OCI-LY7 (cell line): ENCODE results near the gene RBM33. TPM values are rescaled to one million over a fixed set of nuclear protein-coding genes. Genes with fewer than 3 reads are reported as not detected.

ENCODE experiments used
- BruUV-seq: library from RNA; stranded (reverse); fragments of 400-500 nt; replicated peaks from 2 replicates; lab custom pipeline; 2021; lab: Mats Ljungman, UMichigan
- CTCF ChIA-PET: fragments of 300-600 bp; sonication (Branson Sonifier 250); formaldehyde crosslinking; loops from one replicate; lab custom pipeline; 2022; ENCODE audit warnings: antibody characterized with exemption; ENCODE audit not compliant: unreplicated experiment; lab: Charles Lee
- POLR2A ChIA-PET: fragments of 300-600 bp; sonication (Branson Sonifier 250); formaldehyde crosslinking; loops from one replicate; lab custom pipeline; 2022; ENCODE audit warnings: antibody characterized with exemption; lab: Charles Lee
- DNase-seq: peaks from one replicate; pipeline ENCODE4 v3.0.0-alpha.2; 2015; ENCODE audit warnings: low spot score
- H2AFZ ChIP-seq: fragments of 200-600 bp; sonication (generic), shearing (Covaris generic); 2 replicates; pipeline ENCODE4 v1.6.1; 2014; ENCODE audit warnings: mild to moderate bottlenecking, antibody characterized with exemption, low read length, moderate library complexity
- H3K27ac ChIP-seq: fragments of 200-600 bp; sonication (generic); 2 replicates; pipeline ENCODE4 v1.5.1; 2014; ENCODE audit warnings: mixed run types, low read depth, mild to moderate bottlenecking, moderate library complexity, low read length, inconsistent platforms; ENCODE audit not compliant: poor library complexity, severe bottlenecking
- H3K36me3 ChIP-seq: fragments of 200-600 bp; sonication (generic); 2 replicates; pipeline ENCODE4 v1.6.1; 2014; ENCODE audit warnings: mild to moderate bottlenecking, antibody characterized with exemption, low read length, moderate library complexity, mixed read lengths; ENCODE audit not compliant: insufficient read depth
- H3K4me1 ChIP-seq: fragments of 200-600 bp; sonication (generic); 2 replicates; pipeline ENCODE4 v1.5.1; 2014; ENCODE audit warnings: mild to moderate bottlenecking, low read length; ENCODE audit not compliant: insufficient read depth, poor library complexity, severe bottlenecking
- H3K4me2 ChIP-seq: fragments of 200-600 bp; sonication (generic); 2 replicates; pipeline ENCODE4 v1.6.1; 2014; ENCODE audit warnings: mild to moderate bottlenecking, low read length
- H3K4me3 ChIP-seq: fragments of 200-600 bp; sonication (generic); 2 replicates; pipeline ENCODE4 v1.5.1; 2014; ENCODE audit warnings: mild to moderate bottlenecking, low read depth, low read length; ENCODE audit not compliant: poor library complexity, severe bottlenecking
- H3K79me2 ChIP-seq: fragments of 200-600 bp; sonication (generic); 2 replicates; pipeline ENCODE4 v1.6.1; 2016; ENCODE audit warnings: low read depth, mild to moderate bottlenecking, low read length, moderate library complexity, mixed read lengths; ENCODE audit not compliant: insufficient read depth
- H3K9me2 ChIP-seq: fragments of 200-600 bp; sonication (generic); 2 replicates; pipeline ENCODE4 v1.6.1; 2016; ENCODE audit warnings: mild to moderate bottlenecking, low read length, mixed read lengths; ENCODE audit not compliant: insufficient read depth
- H3K9me3 ChIP-seq: fragments of 200-600 bp; sonication (generic); 2 replicates; pipeline ENCODE4 v1.6.1; 2014; ENCODE audit warnings: mild to moderate bottlenecking, mixed run types, low read length, mixed read lengths
- H4K20me1 ChIP-seq: fragments of 200-600 bp; sonication (generic); 2 replicates; pipeline ENCODE4 v1.6.1; 2014; ENCODE audit warnings: mild to moderate bottlenecking, antibody characterized with exemption, low read length, moderate library complexity, mixed read lengths; ENCODE audit not compliant: insufficient read depth
- EZH2phosphoT487 ChIP-seq: fragments of 200-600 bp; sonication (generic); IDR thresholded peaks from 2 replicates; pipeline ENCODE4 v1.6.1; 2018; ENCODE audit warnings: low read depth, borderline replicate concordance, mild to moderate bottlenecking, mixed run types, antibody characterized with exemption, low read length, moderate library complexity, mixed read lengths
- intact Hi-C: fragments of 100-400 bp; cut with micrococcal nuclease; formaldehyde crosslinking; loops from one replicate; pipeline ENCODE4 v1.10.0; 2022; ENCODE audit not compliant: unreplicated experiment
- total RNA-seq, 2 experiments: library from RNA; depleted of rRNA in 1 of 2; stranded (reverse); fragments of >200 nt in 1 of 2; shearing (Covaris generic) in 1 of 2; gene quantifications; 2 replicates each; pipeline ENCODE4 v1.2.3, GENCODE V29; 2014 to 2022
- TF ChIP-seq, protein P1 (sequence below): fragments of 200-600 bp; sonication (generic); conservative IDR thresholded peaks from 2 replicates; pipeline ENCODE4 v1.5.1; 2014; ENCODE audit warnings: mild to moderate bottlenecking, antibody characterized with exemption, low read length, moderate library complexity, mixed read lengths

Gene RBM33
- total RNA-seq, 2 experiments from 2014 or later = 67.6 to 127 TPM

GRCh38 chr7:155813546-155814315 is 169.3 kb downstream of the RBM33 start:
- intact Hi-C loops = no loop called here
- no peaks in the 10 kb centered on the region for H3K9me3 ChIP-seq
- no peaks in the 10 kb centered on the region for H3K79me2 ChIP-seq
- TF ChIP-seq, protein P1, sequence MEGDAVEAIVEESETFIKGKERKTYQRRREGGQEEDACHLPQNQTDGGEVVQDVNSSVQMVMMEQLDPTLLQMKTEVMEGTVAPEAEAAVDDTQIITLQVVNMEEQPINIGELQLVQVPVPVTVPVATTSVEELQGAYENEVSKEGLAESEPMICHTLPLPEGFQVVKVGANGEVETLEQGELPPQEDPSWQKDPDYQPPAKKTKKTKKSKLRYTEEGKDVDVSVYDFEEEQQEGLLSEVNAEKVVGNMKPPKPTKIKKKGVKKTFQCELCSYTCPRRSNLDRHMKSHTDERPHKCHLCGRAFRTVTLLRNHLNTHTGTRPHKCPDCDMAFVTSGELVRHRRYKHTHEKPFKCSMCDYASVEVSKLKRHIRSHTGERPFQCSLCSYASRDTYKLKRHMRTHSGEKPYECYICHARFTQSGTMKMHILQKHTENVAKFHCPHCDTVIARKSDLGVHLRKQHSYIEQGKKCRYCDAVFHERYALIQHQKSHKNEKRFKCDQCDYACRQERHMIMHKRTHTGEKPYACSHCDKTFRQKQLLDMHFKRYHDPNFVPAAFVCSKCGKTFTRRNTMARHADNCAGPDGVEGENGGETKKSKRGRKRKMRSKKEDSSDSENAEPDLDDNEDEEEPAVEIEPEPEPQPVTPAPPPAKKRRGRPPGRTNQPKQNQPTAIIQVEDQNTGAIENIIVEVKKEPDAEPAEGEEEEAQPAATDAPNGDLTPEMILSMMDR = no peak
- TF ChIP-seq EZH2phosphoT487 = no peak
- no peak overlapping the region for H3K27ac ChIP-seq
- POLR2A ChIA-PET = interaction anchor here (0.6 kb wide), 2 partner anchors 256 to 1312 kb away, joined by 3 to 4 read pairs; no protein-coding TSS in a partner anchor
- no TSS peak for BruUV-seq
- DNase-seq = no peak
- H3K4me2 ChIP-seq = no peak overlapping the region
- no peaks in the 10 kb centered on the region for H3K36me3 ChIP-seq
- H3K4me3 ChIP-seq = no peak overlapping the region
- no peaks in the 10 kb centered on the region for H3K9me2 ChIP-seq
- H2AFZ ChIP-seq = no peak overlapping the region
- H4K20me1 ChIP-seq = no peaks in the 10 kb centered on the region
- CTCF ChIA-PET = interaction anchor here (0.6 kb wide), 1 partner anchor 348 kb away, joined by 4 read pairs; no protein-coding TSS in a partner anchor
- no peaks in the 10 kb centered on the region for H3K4me1 ChIP-seq

DNA sequence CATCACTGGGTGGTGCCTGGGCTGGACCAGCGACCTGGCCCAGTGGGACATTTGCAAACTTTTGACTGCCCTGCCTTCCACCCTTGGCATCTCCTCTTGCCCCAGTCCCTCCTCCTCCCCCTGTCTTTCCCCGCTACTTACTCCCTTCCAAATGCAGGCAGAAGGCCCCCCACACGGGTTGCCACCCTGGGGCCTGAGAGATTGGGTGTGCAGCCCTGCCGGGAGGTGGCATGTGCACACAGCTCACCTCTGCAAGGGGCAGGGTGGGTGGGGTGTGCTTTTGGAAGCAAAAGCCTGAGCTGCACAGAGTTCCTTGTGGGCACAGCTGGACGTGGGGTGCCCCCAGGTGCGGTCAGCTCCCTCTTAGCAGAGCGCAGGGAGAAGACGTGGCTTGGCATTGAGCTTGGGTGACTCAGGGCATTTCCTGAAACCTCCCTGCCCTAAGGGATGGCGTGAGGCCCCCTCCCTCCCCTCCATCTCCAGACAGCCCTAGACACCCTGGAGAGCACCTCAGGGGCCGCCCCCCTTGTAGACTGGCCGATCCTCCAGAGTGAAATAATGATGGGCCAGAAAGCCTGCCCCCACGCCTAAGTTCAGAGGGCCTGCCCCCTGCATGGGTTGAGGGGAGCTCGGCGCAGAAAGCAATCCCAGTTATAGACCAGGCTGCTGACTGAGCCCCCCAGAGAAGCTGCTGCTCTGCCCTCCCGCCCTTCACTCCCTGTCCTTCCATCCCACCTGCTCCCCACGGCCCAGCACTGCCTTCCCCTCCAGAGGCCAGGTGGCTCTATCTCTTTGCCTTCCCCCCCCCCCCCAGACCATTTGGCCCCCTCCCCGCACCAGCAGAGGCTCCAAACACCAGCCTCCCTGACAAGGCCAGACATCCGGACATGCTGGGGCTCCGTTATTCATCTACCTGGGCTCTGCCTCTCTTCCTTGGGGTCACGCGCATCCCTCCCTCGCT is 170.1 kb downstream of the RBM33 start:
- Histone ChIP-seq H3K9me2 (no peaks in the 10 kb centered on the region), H4K20me1 (no peaks in the 10 kb centered on the region), H3K79me2 (no peaks in the 10 kb centered on the region), H3K9me3 (no peaks in the 10 kb centered on the region), H2AFZ (no peak overlapping the region), H3K27ac (no peak overlapping the region), H3K4me2 (no peak overlapping the region), H3K4me1 (no peaks in the 10 kb centered on the region), H3K4me3 (no peak overlapping the region), H3K36me3 (no peaks in the 10 kb centered on the region)
- ChIA-PET POLR2A (interaction anchor here (0.6 kb wide), 1 partner anchor 1311 kb away, joined by 4 read pairs; no protein-coding TSS in a partner anchor), CTCF (interaction anchor here (0.5 to 0.8 kb wide), 3 partner anchors 265 to 658 kb away, joined by 3 to 4 read pairs (median 4); no protein-coding TSS in a partner anchor)
- no peak for TF ChIP-seq EZH2phosphoT487
- TF ChIP-seq, protein P1 = no peak
- BruUV-seq = no TSS peak
- DNase-seq = no peak
- intact Hi-C loops = no loop called here
